WTC11 (cell line): Measurements from ENCODE around the gene UBD. TPM values are rescaled to one million over a fixed set of nuclear protein-coding genes. Genes with fewer than 3 reads are reported as not detected.

Source experiments
- ATAC-seq: fragments of 200-7000 bp; cut with Tn5 transposase; 2 replicates; pipeline ENCODE4 v1.10.0; 2021; ENCODE audit warnings: mild to moderate bottlenecking, moderate library complexity
- CTCF ChIA-PET: fragments of 300-600 bp; sonication (Branson Sonifier 250); formaldehyde crosslinking; loops from one replicate; lab custom pipeline; 2021; ENCODE audit warnings: antibody characterized with exemption; lab: Charles Lee
- POLR2A ChIA-PET: fragments of 350-600 bp; sonication (Branson Sonifier 250); formaldehyde crosslinking; loops from one replicate; lab custom pipeline; 2021; ENCODE audit warnings: antibody characterized with exemption; lab: Charles Lee
- DNase-seq: peaks from one replicate; pipeline ENCODE4 v3.0.0; 2021; ENCODE audit warnings: low spot score
- H3K27ac Mint-ChIP-seq: 2 replicates; pipeline ENCODE4 v1.8.0; 2021; ENCODE audit warnings: mixed read lengths
- H3K27me3 Mint-ChIP-seq: 2 replicates; pipeline ENCODE4 v1.8.0; 2021; ENCODE audit warnings: low read depth, mild to moderate bottlenecking, moderate library complexity, mixed read lengths
- H3K36me3 Mint-ChIP-seq: 2 replicates; pipeline ENCODE4 v1.8.0; 2021; ENCODE audit warnings: mixed read lengths
- H3K4me1 Mint-ChIP-seq: 2 replicates; pipeline ENCODE4 v1.8.0; 2022; ENCODE audit warnings: mixed read lengths
- H3K4me3 Mint-ChIP-seq: 2 replicates; pipeline ENCODE4 v1.8.0; 2021; ENCODE audit warnings: mild to moderate bottlenecking, moderate library complexity, mixed read lengths
- H3K9me3 Mint-ChIP-seq: 2 replicates; pipeline ENCODE4 v1.8.0; 2021; ENCODE audit warnings: mixed read lengths
- AFF4 ChIP-seq: sonication (generic); formaldehyde crosslinking; IDR thresholded peaks from 2 replicates; pipeline ENCODE4 v1.8.1; 2023; ENCODE audit warnings: mild to moderate bottlenecking, missing genetic modification reagents, borderline replicate concordance
- ATF3 ChIP-seq: sonication (generic); formaldehyde crosslinking; conservative IDR thresholded peaks from 2 replicates; pipeline ENCODE4 v1.8.1; 2022; ENCODE audit warnings: mild to moderate bottlenecking, missing genetic modification reagents
- CDX4 ChIP-seq: fragments of 250-450 bp; sonication (Bioruptor Pico); IDR thresholded peaks from 2 replicates; pipeline ENCODE4 v1.9.0; 2021; ENCODE audit warnings: moderate library complexity, mild to moderate bottlenecking, inconsistent platforms, borderline replicate concordance
- E2F4 ChIP-seq: sonication (generic); formaldehyde crosslinking; IDR thresholded peaks from 2 replicates; pipeline ENCODE4 v1.8.1; 2022; ENCODE audit warnings: low read depth, mild to moderate bottlenecking, moderate library complexity, missing genetic modification reagents, borderline replicate concordance
- E2F5 ChIP-seq: sonication (generic); formaldehyde crosslinking; IDR thresholded peaks from 2 replicates; pipeline ENCODE4 v1.8.1; 2022; ENCODE audit warnings: mild to moderate bottlenecking, moderate library complexity, missing genetic modification reagents
- JUN ChIP-seq: sonication (generic); formaldehyde crosslinking; IDR thresholded peaks from 2 replicates; pipeline ENCODE4 v1.8.0; 2023; ENCODE audit warnings: mild to moderate bottlenecking, missing genetic modification reagents
- KAT7 ChIP-seq: sonication (generic); formaldehyde crosslinking; IDR thresholded peaks from 2 replicates; pipeline ENCODE4 v1.8.1; 2023; ENCODE audit warnings: missing genetic modification reagents, mild to moderate bottlenecking, borderline replicate concordance
- MAX ChIP-seq: sonication (generic); formaldehyde crosslinking; IDR thresholded peaks from 2 replicates; pipeline ENCODE4 v1.8.0; 2022; ENCODE audit warnings: mild to moderate bottlenecking, missing genetic modification reagents
- MXD4 ChIP-seq: fragments of 250-450 bp; sonication (Bioruptor Pico); IDR thresholded peaks from 2 replicates; pipeline ENCODE4 v1.8.0; 2021; ENCODE audit warnings: mild to moderate bottlenecking, moderate library complexity, borderline replicate concordance
- NR1H2 ChIP-seq: sonication (generic); formaldehyde crosslinking; IDR thresholded peaks from 2 replicates; pipeline ENCODE4 v1.9.0; 2021; ENCODE audit warnings: mild to moderate bottlenecking, moderate library complexity, missing genetic modification reagents
- PRDM15 ChIP-seq: sonication (generic); formaldehyde crosslinking; IDR thresholded peaks from 2 replicates; pipeline ENCODE4 v1.8.0; 2022; ENCODE audit warnings: missing genetic modification reagents
- SOX15 ChIP-seq: fragments of 250-450 bp; sonication (Bioruptor Pico); IDR thresholded peaks from 2 replicates; pipeline ENCODE4 v1.9.0; 2021; ENCODE audit warnings: mild to moderate bottlenecking
- SP1 ChIP-seq: sonication (generic); formaldehyde crosslinking; conservative IDR thresholded peaks from 2 replicates; pipeline ENCODE4 v1.8.1; 2022; ENCODE audit warnings: missing genetic modification reagents
- ZMAT4 ChIP-seq: fragments of 250-450 bp; sonication (Bioruptor Pico); IDR thresholded peaks from 2 replicates; pipeline ENCODE4 v1.9.0; 2021; ENCODE audit warnings: mild to moderate bottlenecking
- ZNF263 ChIP-seq: sonication (generic); formaldehyde crosslinking; IDR thresholded peaks from 2 replicates; pipeline ENCODE4 v1.8.1; 2022; ENCODE audit warnings: low read depth, mild to moderate bottlenecking, moderate library complexity, missing genetic modification reagents
- ZNF423 ChIP-seq: fragments of 250-450 bp; sonication (Bioruptor Pico); IDR thresholded peaks from 2 replicates; pipeline ENCODE4 v2.1.2; 2022; ENCODE audit warnings: mild to moderate bottlenecking, moderate library complexity
- total RNA-seq: library from RNA; stranded (reverse); gene quantifications from 3 replicates; pipeline ENCODE4 v1.2.3, GENCODE V29; 2021

Gene UBD
- total RNA-seq, 1 experiment from 2014 or later, result 0.15 TPM

GRCh38 chr6:29532320-29532951, 27.1 kb downstream of the UBD start:
- no peaks in the 10 kb centered on the region for H3K36me3 Mint-ChIP-seq
- no peak for ATAC-seq
- H3K9me3 Mint-ChIP-seq, result peaks cover 7% of the 10 kb centered on the region
- no peak overlapping the region for H3K27ac Mint-ChIP-seq
- TF ChIP-seq ZNF263 (CRISPR knock-in tag) (no peak), JUN (no peak), ZNF423 (CRISPR knock-in tag) (no peak), PRDM15 (CRISPR knock-in tag) (no peak), ATF3 (CRISPR knock-in tag) (no peak)
- ChIA-PET CTCF (no interaction called here), POLR2A (no interaction called here)
- H3K4me1 Mint-ChIP-seq, result no peaks in the 10 kb centered on the region
- no peak overlapping the region for H3K4me3 Mint-ChIP-seq
- H3K27me3 Mint-ChIP-seq, result no peaks in the 10 kb centered on the region; the same call in 1 of the 2 replicates
- DNase-seq, result no peak

GRCh38 chr6:29531668-29532067, 27.9 kb downstream of the UBD start:
- ATAC-seq (no peak), DNase-seq (no peak)
- no peak overlapping the region for H3K27ac Mint-ChIP-seq
- CTCF ChIA-PET, result no interaction called here
- H3K27me3 Mint-ChIP-seq, result no peaks in the 10 kb centered on the region; the same call in 1 of the 2 replicates
- no peak overlapping the region for H3K4me3 Mint-ChIP-seq
- POLR2A ChIA-PET, result no interaction called here
- no peaks in the 10 kb centered on the region for H3K4me1 Mint-ChIP-seq
- H3K9me3 Mint-ChIP-seq, result peaks cover 10% of the 10 kb centered on the region
- no peaks in the 10 kb centered on the region for H3K36me3 Mint-ChIP-seq
- no peak for TF ChIP-seq ZMAT4 (CRISPR knock-in tag)
- no peak for TF ChIP-seq E2F5 (CRISPR knock-in tag)
- no peak for TF ChIP-seq NR1H2
- TF ChIP-seq KAT7 (CRISPR knock-in tag), result no peak
- TF ChIP-seq SOX15, result no peak
- TF ChIP-seq AFF4 (CRISPR knock-in tag), result no peak
- TF ChIP-seq MXD4 (CRISPR knock-in tag), result no peak
- TF ChIP-seq PRDM15 (CRISPR knock-in tag), result no peak
- TF ChIP-seq MAX (CRISPR knock-in tag), result no peak
- no peak for TF ChIP-seq SP1 (CRISPR knock-in tag)
- TF ChIP-seq E2F4 (CRISPR knock-in tag), result no peak
- no peak for TF ChIP-seq CDX4 (CRISPR knock-in tag)
